GM10266 (cell line): ENCODE measurements around the gene CCIN.
A peak's percentile ranks its signal among the peaks of the same experiment; 100 is the strongest.

Experiments
- DNase-seq: peaks from one replicate; pipeline ENCODE4 v3.0.0; 2012; ENCODE audit errors: extremely low spot score
- CTCF ChIP-seq: IDR thresholded peaks from 2 replicates; pipeline ENCODE4 v1.5.1; 2012; ENCODE audit warnings: mild to moderate bottlenecking, low read depth; ENCODE audit not compliant: control insufficient read depth, insufficient read depth; ENCODE audit errors: missing control alignments

CCIN gene

DNA sequence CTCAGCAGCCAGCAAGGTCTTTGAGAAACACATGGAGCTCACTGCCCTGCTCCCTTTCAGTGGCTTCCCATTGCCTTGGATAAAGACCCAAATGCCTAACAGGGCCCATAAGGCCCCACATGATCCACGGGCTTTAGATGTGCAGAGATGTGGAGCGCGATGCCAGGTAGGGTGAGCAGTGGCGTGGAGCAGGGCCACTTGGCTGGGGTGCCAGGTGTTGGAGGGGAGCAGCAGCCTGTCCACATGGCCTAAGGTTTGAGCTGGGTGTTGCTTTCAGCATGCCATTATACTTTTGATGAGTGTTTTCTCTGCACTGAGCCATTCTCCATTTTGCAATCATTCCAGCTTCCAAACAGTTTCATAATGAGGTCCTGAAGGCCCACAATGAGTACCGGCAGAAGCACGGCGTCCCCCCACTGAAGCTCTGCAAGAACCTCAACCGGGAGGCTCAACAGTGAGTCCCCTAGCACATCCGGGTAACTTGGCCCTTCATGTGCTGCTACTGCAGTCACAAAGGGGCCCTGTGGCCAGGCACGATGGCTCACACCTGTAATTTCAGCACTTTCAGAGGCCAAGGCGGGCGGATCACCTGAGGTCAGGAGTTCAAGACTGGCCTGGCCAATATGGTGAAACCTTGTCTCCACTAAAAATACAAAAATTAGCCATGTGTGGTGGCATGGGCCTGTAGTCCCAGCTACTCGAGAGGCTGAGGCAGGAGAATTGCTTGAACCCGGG is 21.6 kb upstream of the CCIN start:
- no peak for TF ChIP-seq CTCF
- no peak for DNase-seq

DNA sequence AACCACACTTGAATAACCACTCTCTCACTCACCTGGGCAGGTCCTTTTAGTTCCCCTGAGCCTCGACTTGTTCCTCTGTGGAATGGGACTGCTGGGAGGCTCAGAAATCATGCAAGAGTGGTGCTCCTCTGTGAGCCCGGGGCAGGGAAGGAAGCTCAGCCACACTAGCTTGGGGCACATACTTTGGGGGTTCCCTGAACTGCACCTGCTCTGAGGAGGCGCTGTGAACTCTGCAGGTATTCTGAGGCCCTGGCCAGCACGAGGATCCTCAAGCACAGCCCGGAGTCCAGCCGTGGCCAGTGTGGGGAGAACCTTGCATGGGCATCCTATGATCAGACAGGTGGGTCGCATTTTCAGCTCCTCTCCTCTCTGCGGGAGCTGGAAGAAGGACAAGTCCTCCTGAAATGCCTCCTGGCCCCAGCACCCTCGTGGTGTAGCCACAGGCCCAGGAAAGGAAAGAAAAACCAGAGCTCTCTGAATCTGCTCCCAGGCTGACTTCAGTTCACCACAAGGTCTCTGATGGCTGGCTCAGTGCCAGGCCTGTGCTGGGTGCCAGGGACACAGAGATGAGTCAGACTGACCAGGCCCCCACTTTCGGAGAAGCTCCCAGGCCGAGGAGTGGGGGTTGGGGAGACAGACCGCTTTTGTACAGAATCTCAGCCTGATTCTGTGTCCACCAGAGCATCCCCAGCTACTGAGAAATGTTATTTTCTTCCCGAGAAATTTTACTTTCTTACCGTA is 20.7 kb upstream of the CCIN start:
- peak; percentile 60 for DNase-seq
- no peak for TF ChIP-seq CTCF

GRCh38 chr9:36149197-36149596 is 20.0 kb upstream of the CCIN start:
- TF ChIP-seq CTCF: no peak
- no peak for DNase-seq

DNA sequence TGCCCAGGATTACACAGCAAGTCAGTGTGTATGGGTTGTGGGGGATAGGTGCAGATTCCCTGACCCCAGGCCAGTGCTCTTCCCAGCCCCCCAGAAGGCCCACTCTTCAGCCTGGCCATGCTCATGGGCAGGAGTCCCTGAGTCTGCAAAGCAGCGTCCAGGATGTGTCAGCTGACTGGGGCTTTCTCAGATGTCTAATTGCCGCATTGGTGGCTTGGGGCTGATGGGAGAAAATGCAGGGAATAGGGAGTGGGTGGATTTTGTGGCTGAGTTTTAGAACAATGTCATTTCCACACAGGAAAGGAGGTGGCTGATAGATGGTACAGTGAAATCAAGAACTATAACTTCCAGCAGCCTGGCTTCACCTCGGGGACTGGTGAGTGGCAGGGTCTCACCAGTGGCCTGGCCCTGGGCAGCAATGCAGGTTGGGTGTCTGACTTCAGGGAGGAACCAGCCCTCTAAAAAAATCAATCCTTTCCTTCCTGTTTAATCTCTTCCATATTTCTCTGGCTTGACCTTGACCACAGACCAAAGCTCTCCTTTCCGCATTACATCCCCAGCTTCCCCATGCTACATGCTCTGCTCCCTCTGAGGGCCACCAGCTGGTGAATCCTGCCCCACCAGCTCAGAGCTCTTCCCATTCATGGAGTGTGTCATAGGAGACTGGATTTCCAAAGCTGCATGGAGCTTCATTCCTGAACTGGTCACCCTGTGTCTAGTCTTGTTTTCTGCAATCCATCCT is 18.4 kb upstream of the CCIN start:
- no peak for DNase-seq
- no peak for TF ChIP-seq CTCF

DNA sequence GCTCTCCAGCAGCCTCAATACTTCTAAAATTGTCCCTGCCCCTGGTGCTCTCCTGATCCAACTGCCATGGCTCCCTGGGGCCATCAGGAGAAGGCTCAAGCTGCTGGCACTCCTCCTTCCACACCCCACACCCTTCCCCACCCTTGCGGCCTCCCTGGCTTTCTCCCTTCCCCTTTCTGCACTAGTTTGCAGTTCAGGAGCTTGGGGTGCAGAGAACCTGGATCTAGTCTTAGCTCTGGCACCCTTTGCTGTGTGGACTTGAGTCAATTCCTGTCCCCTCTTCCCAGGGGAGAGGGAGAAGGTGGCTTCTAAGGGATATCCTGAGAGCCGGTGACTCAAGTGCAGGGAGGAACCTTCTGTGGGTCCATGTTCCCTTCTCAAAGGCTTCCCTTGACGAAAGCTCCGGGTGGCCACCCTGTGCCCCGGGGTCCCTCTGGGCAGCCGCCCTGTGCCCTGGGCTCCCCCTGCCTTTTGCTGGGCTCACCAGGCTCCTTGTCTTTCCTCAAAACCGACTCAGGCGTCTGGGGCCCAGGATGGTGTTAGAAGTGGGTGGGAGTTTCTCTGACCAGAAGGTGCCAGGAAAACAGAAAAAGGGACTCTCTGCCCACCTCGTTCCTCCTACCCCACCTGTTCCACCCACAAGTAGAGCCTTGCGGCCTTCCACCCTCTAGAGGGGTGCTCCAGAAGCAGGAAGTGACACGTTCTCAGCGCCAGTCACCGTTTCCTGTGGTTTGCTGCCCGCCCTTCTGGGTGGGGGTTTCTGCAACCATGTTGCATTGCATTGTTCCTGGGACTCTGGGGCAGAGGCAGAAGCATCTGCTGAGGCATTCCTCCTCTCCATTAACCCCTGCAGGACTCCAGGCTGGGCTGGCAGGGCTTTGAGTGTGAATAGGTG is 17.6 kb upstream of the CCIN start:
- peak; percentile 69 for DNase-seq
- TF ChIP-seq CTCF: no peak

GRCh38 chr9:36152741-36153438 is 16.3 kb upstream of the CCIN start:
- no peak for TF ChIP-seq CTCF

More at GRCh38 chr9:36152741-36153438, 16.3 kb upstream of the CCIN start:
- no peak for DNase-seq
